Neural progenitor cell (in vitro differentiated cells): ENCODE data around the gene PPM1D.

Source experiments
- CTCF ChIP-seq: fragments of 200-600 bp; sonication (generic); IDR thresholded peaks from 2 replicates; pipeline ENCODE4 v1.5.1; 2017; ENCODE audit warnings: antibody characterized with exemption, mild to moderate bottlenecking
- EZH2phosphoT487 ChIP-seq: fragments of 200-600 bp; sonication (generic); IDR thresholded peaks from 2 replicates; pipeline ENCODE4 v1.6.1; 2017; ENCODE audit warnings: antibody characterized with exemption

- TF ChIP-seq CTCF (no peak), EZH2phosphoT487 (no peak)
Measured at GRCh38 chr17:60579090-60579489, 20.9 kb upstream of the PPM1D start.
